ENCODE results near the gene MTHFD1L. TPM values are rescaled to one million over a fixed set of nuclear protein-coding genes. Genes with fewer than 3 reads are reported as not detected.

Gene MTHFD1L
- total and polyA plus RNA-seq, 2 of the 8 experiments (the other 6 are each of a cell fraction or from before 2014, with no cell fraction given), result 29.2 to 105 TPM

DNA sequence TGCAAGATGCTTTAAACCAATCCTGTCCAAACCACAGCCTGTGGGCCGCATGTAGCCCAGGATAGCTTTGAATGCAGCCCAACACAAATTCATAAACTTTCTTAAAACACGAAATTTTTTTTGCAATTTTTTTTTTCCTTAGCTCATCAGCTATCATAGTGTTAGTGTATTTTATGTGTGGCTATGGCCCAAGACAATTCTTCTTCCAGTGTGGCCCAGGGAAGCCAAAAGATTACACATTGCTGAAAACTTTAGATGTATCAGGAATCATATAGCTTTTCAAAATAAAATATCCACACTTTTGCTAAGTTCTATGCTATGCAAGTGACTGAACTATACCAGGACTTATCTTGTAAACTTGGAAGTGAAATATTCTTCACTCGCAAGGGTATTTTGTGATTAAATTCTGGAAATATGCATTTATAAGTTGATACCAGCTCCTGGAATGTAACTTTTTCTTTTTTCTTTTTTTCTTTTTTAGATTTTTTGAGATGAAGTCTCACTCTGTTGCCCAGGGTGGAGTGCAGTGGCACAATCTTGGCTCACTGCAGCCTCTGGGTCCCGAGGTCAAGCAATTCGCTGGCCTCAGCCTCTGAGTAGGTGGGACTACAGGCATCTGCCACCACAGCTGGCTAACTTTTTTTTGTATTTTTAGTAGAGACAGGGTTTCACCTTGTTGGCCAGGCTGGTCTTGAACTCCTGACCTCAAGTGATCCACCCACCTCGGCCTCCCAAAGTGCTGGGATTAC lies 49.8 kb downstream of the MTHFD1L start (continued):
- TF ChIP-seq, protein P1, sequence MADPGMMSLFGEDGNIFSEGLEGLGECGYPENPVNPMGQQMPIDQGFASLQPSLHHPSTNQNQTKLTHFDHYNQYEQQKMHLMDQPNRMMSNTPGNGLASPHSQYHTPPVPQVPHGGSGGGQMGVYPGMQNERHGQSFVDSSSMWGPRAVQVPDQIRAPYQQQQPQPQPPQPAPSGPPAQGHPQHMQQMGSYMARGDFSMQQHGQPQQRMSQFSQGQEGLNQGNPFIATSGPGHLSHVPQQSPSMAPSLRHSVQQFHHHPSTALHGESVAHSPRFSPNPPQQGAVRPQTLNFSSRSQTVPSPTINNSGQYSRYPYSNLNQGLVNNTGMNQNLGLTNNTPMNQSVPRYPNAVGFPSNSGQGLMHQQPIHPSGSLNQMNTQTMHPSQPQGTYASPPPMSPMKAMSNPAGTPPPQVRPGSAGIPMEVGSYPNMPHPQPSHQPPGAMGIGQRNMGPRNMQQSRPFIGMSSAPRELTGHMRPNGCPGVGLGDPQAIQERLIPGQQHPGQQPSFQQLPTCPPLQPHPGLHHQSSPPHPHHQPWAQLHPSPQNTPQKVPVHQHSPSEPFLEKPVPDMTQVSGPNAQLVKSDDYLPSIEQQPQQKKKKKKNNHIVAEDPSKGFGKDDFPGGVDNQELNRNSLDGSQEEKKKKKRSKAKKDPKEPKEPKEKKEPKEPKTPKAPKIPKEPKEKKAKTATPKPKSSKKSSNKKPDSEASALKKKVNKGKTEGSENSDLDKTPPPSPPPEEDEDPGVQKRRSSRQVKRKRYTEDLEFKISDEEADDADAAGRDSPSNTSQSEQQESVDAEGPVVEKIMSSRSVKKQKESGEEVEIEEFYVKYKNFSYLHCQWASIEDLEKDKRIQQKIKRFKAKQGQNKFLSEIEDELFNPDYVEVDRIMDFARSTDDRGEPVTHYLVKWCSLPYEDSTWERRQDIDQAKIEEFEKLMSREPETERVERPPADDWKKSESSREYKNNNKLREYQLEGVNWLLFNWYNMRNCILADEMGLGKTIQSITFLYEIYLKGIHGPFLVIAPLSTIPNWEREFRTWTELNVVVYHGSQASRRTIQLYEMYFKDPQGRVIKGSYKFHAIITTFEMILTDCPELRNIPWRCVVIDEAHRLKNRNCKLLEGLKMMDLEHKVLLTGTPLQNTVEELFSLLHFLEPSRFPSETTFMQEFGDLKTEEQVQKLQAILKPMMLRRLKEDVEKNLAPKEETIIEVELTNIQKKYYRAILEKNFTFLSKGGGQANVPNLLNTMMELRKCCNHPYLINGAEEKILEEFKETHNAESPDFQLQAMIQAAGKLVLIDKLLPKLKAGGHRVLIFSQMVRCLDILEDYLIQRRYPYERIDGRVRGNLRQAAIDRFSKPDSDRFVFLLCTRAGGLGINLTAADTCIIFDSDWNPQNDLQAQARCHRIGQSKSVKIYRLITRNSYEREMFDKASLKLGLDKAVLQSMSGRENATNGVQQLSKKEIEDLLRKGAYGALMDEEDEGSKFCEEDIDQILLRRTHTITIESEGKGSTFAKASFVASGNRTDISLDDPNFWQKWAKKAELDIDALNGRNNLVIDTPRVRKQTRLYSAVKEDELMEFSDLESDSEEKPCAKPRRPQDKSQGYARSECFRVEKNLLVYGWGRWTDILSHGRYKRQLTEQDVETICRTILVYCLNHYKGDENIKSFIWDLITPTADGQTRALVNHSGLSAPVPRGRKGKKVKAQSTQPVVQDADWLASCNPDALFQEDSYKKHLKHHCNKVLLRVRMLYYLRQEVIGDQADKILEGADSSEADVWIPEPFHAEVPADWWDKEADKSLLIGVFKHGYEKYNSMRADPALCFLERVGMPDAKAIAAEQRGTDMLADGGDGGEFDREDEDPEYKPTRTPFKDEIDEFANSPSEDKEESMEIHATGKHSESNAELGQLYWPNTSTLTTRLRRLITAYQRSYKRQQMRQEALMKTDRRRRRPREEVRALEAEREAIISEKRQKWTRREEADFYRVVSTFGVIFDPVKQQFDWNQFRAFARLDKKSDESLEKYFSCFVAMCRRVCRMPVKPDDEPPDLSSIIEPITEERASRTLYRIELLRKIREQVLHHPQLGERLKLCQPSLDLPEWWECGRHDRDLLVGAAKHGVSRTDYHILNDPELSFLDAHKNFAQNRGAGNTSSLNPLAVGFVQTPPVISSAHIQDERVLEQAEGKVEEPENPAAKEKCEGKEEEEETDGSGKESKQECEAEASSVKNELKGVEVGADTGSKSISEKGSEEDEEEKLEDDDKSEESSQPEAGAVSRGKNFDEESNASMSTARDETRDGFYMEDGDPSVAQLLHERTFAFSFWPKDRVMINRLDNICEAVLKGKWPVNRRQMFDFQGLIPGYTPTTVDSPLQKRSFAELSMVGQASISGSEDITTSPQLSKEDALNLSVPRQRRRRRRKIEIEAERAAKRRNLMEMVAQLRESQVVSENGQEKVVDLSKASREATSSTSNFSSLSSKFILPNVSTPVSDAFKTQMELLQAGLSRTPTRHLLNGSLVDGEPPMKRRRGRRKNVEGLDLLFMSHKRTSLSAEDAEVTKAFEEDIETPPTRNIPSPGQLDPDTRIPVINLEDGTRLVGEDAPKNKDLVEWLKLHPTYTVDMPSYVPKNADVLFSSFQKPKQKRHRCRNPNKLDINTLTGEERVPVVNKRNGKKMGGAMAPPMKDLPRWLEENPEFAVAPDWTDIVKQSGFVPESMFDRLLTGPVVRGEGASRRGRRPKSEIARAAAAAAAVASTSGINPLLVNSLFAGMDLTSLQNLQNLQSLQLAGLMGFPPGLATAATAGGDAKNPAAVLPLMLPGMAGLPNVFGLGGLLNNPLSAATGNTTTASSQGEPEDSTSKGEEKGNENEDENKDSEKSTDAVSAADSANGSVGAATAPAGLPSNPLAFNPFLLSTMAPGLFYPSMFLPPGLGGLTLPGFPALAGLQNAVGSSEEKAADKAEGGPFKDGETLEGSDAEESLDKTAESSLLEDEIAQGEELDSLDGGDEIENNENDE (IDR thresholded peaks at IDR 0.05; ENCODE audit: insufficient replicate concordance, low read length), result no peak
- TF ChIP-seq GABPA (IDR thresholded peaks at IDR 0.05; ENCODE audit: borderline replicate concordance, insufficient read depth, low read length), result no peak
- TF ChIP-seq RFX5 (IDR thresholded peaks at IDR 0.05; ENCODE audit: borderline replicate concordance, low read depth, low read length), result no peak
- TF ChIP-seq, protein P2, sequence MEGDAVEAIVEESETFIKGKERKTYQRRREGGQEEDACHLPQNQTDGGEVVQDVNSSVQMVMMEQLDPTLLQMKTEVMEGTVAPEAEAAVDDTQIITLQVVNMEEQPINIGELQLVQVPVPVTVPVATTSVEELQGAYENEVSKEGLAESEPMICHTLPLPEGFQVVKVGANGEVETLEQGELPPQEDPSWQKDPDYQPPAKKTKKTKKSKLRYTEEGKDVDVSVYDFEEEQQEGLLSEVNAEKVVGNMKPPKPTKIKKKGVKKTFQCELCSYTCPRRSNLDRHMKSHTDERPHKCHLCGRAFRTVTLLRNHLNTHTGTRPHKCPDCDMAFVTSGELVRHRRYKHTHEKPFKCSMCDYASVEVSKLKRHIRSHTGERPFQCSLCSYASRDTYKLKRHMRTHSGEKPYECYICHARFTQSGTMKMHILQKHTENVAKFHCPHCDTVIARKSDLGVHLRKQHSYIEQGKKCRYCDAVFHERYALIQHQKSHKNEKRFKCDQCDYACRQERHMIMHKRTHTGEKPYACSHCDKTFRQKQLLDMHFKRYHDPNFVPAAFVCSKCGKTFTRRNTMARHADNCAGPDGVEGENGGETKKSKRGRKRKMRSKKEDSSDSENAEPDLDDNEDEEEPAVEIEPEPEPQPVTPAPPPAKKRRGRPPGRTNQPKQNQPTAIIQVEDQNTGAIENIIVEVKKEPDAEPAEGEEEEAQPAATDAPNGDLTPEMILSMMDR (IDR thresholded peaks at IDR 0.05; ENCODE audit: control extremely low read depth in 1 of 3, insufficient read depth in 1 of 3, low read depth in 1 of 3, low read length in 3 of 3), result no peak

Measured in H1 (cell line).